HFF-Myc (cell line): Measurements from ENCODE around the gene ONECUT3.

ENCODE experiments used
- DNase-seq: peaks from one replicate; pipeline ENCODE4 v3.0.0-alpha.2; 2011; ENCODE audit warnings: low read depth; ENCODE audit errors: extremely low read depth
- H3K4me3 ChIP-seq: replicated peaks from 2 replicates; pipeline ENCODE4 v1.5.1; 2011; ENCODE audit warnings: low read depth, mild to moderate bottlenecking, control low read depth, low read length
- TF ChIP-seq, protein P1 (sequence below): IDR thresholded peaks from 2 replicates; pipeline ENCODE4 v1.5.1; 2012; ENCODE audit warnings: mild to moderate bottlenecking, low read depth, low read length, control low read depth; ENCODE audit errors: missing control alignments

ONECUT3 gene

DNA sequence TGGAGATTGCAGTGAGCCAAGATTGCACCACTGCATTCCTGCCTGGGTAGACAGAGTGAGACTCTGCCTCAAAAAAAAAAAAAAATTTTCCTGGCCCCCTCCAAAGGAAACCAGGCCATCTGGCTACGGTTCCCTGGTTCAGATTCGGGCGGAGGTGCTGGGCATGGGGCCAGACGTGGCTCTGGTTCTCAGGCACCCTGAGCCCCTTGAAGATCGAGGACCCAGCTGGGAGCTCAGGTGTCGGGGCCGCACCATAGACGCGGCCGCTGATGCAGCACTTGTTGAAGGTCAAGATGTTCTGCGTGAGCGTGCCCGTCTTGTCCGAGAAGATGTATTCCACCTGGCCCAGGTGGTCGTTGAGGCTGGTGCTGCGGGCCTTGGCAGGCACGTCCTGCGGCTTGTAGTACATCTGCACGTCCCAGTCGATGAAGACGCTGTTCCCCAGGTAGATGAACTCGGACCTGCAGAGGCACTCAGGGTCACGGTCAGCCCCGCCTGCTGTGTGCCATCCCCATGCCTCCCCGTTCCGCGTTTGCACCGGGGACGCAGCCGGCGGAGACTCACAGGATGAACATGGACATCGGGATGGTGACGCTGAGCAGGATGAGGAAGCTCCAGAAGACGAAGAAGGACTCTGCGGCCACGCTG, 46.5 kb downstream of the ONECUT3 start:
- DNase-seq = no peak
- TF ChIP-seq, protein P1, sequence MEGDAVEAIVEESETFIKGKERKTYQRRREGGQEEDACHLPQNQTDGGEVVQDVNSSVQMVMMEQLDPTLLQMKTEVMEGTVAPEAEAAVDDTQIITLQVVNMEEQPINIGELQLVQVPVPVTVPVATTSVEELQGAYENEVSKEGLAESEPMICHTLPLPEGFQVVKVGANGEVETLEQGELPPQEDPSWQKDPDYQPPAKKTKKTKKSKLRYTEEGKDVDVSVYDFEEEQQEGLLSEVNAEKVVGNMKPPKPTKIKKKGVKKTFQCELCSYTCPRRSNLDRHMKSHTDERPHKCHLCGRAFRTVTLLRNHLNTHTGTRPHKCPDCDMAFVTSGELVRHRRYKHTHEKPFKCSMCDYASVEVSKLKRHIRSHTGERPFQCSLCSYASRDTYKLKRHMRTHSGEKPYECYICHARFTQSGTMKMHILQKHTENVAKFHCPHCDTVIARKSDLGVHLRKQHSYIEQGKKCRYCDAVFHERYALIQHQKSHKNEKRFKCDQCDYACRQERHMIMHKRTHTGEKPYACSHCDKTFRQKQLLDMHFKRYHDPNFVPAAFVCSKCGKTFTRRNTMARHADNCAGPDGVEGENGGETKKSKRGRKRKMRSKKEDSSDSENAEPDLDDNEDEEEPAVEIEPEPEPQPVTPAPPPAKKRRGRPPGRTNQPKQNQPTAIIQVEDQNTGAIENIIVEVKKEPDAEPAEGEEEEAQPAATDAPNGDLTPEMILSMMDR = no peak

DNA sequence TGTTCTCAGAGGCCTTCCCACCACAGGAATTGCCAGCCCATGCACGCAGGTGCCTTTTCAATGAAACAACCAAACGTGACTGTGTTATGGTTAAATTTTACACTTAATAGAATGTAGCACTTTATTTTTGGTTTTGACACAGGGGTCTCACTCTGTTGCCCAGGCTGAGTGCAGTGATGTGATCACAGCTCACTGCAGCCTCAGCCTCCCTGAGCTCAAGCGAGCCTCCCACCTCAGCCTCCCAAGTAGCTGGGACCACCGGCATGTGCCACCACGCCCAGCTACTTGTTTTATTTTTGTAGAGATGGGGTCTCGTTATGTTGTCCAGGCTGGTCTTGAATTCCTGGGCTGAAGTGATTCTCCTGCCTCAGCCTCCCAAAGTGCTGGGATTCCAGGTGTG, 51.6 kb downstream of the ONECUT3 start:
- TF ChIP-seq, protein P1 = no peak
- no peak for DNase-seq
- no peak overlapping the region for H3K4me3 ChIP-seq

More for the DNA sequence above, 46.5 kb downstream of the ONECUT3 start:
- no peak overlapping the region for H3K4me3 ChIP-seq

DNA sequence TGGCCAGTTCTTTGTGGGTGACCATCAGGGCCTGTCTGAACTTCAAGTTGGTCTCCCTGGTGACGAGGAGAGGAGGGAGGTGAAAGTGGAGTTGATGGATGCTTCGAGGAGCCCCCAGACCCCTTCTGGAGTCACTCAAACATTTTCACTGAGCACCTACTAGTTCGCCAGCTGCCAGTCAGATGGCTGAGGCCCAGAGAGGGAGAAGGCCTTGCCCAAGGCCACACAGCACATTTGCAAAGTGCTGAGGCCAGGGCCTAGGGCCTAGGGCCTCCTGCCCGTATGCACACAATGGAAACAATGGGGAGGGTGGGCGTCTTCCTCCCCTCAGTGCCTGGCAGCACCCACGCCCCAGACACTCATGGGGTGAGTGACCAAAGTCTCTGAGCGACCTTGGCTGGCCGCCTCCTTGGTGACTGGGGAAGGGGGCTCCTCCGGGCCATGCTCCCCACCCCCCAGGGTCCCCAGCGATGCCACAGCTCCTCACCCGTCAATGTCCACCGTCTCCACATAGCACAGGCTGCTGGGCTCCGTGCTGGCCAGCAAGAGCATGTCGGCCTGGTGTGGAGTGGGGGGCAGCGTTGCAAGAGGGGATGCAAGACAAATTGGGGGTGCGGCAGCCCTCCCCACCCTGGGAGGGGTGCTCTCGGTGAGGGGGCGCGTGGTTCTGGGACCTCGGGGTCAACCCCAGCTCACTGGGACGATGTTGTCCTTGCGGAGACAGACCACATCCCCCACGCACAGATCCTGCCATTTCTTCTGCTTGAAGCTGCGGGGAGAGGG, 52.3 kb downstream of the ONECUT3 start:
- DNase-seq = no peak
- TF ChIP-seq, protein P1 = no peak
- no peak overlapping the region for H3K4me3 ChIP-seq

DNA sequence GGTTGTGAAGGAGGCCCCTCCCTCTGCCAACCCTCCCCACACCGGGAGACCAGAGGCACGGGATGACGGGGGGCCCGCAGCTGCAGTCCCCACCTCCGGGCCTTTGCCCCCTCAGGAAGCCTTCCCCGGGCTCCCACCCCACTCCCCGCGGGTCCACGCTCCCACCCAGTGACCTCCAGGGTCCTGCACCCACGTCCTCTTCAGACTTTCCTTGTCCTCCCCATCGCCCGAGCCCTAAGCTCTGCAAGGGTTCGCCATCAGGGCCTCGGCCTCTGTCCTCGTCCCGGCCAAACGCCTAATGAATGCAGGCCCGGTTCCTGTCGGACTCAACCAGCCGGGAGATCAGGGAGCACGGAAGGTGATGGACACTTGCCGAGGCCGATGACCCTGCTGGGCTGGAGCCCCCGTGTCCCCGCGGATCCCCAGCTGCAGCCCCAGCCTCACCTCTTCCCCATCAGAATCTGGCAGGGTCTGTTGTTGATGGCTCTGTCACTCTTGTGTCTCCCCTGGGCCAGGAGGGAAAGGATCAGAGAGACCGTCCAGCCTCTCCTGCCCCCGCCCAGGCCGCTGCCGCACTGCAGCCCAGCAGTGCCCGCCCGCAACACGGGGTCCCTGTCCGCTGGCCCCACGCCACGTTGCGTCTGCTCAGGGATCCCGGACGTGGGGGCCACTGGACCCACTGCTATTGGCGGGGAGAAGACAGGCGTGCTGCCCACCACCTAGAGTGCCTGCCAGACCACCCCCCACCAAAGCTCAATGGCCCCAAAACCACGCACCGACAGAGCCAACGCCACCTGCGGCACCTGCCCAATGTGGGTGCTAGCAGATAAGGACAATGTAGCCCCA, 53.1 kb downstream of the ONECUT3 start:
- TF ChIP-seq, protein P1 = no peak
- no peak for DNase-seq
- H3K4me3 ChIP-seq = no peak overlapping the region

DNA sequence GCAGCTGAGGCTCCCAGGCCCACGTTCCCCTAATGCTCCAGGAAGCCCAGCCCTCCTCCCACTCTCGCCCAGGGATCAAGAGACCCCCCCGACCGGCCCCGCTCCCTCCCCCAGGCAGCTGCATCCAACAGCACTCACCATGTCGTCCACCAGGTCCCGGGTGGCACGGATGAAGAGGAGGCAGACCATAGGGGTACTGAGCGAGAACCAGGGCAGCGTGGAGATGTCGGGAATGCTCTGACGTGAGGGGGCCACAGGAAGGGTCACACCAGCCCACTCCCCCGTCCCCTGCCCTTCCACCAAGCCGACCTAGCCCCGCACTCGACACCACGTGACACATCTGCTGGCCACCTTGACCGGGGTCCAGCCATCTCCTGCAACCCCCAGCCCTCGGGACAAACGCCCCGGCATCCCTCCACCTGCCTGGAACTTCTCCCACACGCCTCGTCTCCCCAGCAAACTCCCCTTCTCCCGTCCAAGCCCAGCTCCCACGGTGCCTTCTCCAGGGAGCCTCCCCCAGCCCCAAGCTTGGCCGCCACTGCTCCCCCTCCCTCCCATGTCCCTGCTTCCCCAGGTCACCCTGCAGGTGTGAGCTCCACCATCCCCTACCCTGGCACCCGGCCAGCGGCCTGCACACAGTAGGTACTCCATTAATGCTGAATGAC, 53.9 kb downstream of the ONECUT3 start:
- no peak for DNase-seq
- TF ChIP-seq, protein P1 = no peak
- no peak overlapping the region for H3K4me3 ChIP-seq

DNA sequence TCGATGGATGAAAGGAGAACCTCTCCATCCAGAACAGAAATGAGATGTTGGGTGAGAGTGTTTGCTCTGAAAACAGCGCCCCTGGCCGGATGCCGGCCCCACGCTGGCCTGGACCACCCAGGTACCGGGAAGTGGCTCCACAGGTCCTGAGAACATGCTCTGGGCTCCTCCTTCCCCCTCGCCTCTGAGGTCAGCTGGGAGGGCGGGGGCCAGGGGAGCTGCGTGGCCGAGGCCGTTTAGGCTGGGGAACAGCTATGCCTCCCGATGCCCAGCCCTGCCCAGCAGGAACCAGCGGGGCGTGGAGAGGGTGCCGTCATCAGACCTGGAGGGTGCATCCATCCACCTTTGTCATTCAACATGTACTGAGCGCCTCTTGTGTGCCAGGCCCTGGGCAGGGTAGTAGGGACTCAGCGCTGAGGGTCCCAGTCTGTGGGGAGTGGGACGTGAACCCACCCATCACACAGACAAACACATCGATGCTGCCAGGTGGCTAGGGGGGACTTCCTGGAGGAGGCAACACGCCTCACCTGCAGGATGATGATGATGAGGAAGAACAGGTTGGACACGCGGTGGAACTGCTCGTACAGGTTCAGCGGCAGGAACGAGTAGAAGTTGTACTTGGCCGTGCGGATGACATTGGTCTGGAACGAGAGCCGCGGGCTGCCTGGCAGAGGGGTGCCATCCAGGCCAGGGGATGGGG, 54.5 kb downstream of the ONECUT3 start:
- no peak for DNase-seq
- TF ChIP-seq, protein P1 = no peak
- H3K4me3 ChIP-seq = no peak overlapping the region
